Measurements from ENCODE around the gene ITPRID2. TPM values are rescaled to one million over a fixed set of nuclear protein-coding genes. Genes with fewer than 3 reads are reported as not detected.
A peak's percentile ranks its signal among the peaks of the same experiment; 100 is the strongest.

ITPRID2 gene
- total RNA-seq, 1 experiment from 2014 or later: 1,605 TPM

DNA sequence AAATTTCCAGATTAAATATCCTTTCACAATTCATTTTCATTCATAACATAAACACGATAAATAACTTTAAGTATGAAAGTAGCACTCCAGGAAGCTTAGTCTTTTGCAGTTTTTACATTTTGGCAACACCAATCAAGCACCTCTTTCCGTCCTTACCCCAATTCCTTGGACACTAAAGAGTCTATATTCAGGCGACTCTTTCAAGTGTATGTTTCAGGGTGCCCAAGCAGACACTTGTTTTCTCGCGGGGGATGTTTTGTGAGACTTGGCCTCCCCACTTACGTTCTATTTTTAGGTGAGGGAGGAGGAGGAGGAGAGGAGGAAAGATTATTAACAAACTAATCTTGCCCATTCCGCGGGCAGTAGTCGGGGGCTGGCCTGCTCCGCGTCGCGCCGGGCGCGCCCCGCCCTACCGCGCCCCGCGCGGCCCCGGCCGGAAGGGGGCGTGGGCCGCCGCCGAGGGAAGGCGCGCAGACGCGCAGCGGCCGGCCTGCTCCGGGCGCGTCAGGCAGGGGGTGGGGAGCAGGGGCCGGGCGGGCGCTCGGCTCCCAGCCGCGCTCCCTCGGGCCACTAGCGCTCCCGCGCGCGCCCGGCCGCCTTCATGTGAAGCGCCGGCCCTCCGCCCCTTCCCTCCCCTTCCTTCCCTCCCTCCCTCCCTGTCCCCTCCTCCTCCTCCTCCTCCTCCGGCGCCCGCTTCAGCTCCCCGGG, at the start of gene ITPRID2 (continued):
- TF ChIP-seq ZBTB33 (IDR thresholded peaks at IDR 0.05; ENCODE audit: extremely low read depth, insufficient replicate concordance, low read length) (no peak), FOSL1 (IDR thresholded peaks at IDR 0.05; ENCODE audit: low read depth) (peak; percentile 24)

DNA sequence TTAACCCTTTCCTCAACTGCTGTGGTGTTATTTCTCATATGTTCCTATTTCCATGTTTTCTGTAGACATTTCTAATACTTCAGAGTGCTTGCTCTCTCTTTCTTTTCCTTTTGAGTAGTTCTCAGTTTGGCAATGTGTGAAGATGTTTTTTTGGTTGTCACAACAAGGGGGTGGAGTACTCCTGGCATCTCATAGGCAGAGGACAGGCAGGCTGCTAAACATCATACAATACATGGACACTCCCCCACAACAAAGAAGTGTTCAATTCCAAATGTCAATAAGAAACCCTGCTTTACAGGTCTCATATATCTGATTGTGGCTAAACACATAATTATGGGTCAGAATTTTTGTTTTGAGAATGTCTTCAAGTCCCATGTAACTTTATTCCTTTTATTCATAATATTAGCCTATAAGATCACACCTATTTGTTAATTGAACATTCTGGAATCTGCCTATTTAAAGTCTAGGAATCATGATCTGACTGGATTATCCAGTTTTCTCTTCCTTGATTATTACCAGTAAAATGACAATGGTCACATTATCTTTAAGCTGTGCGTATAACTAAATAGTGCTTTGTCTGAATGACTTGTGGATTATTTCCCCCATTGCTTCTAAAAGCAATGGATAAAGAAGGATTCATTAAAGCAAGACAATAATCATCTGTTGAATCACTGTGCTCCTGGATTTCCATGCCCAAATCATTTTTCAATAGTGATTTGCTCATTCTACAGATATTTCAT, 46.8 kb upstream of the ITPRID2 start:
- H3K79me2 ChIP-seq (ENCODE audit: insufficient read depth, low read length): no peaks in the 10 kb centered on the region
- H4K20me1 ChIP-seq (ENCODE audit: insufficient read depth): no peaks in the 10 kb centered on the region
- ChIA-PET RAD21 (ENCODE audit: low non-redundant PET in 1 of 2, low total read pairs in 2 of 2, uncharacterized antibody in 2 of 2, unreplicated experiment in 2 of 2) (no interaction called here), CTCF (no interaction called here), POLR2A (interaction anchor here (1.1 kb wide), 1 partner anchor 10 kb away, joined by 3 read pairs; no protein-coding TSS in a partner anchor)
- peaks cover 6 to 46% of the 10 kb centered on the region in 2 experiments; a peak in 3 of 4 replicates for H3K4me1 ChIP-seq (ENCODE audit: control insufficient read depth in 1 of 2, insufficient read depth in 2 of 2, low read length in 2 of 2)
- H3K9me2 ChIP-seq (ENCODE audit: insufficient read depth): no peaks in the 10 kb centered on the region
- no peak overlapping the region for H3K4me3 ChIP-seq (replicated peaks in 1 of 2; ENCODE audit: low read depth in 1 of 2, low read length in 2 of 2)
- no TSS peak for BruUV-seq (replicated peaks)
- H3K4me2 ChIP-seq (ENCODE audit: low read length): no peak overlapping the region
- no peaks in the 10 kb centered on the region for H3K9me3 ChIP-seq (ENCODE audit: control insufficient read depth in 1 of 2, insufficient read depth in 1 of 2, low read depth in 1 of 2, low read length in 2 of 2)
- H2AFZ ChIP-seq (ENCODE audit: low read depth, low read length, poor library complexity, severe bottlenecking): peak overlapping the region; percentile 27
- no peak overlapping the region for H3K9ac ChIP-seq (ENCODE audit: low read length)
- no peak overlapping the region for H3K27ac ChIP-seq (ENCODE audit: low read depth, low read length)
- TF ChIP-seq, protein P1, sequence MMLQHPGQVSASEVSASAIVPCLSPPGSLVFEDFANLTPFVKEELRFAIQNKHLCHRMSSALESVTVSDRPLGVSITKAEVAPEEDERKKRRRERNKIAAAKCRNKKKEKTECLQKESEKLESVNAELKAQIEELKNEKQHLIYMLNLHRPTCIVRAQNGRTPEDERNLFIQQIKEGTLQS (IDR thresholded peaks at IDR 0.05): no peak
- 0 out of 2 replicates have a peak, but pooled peaks have one; percentile 13 for TF ChIP-seq SP1 (IDR thresholded peaks at IDR 0.05; ENCODE audit: low read depth)
- TF ChIP-seq EZH2phosphoT487 (IDR thresholded peaks at IDR 0.05; ENCODE audit: borderline replicate concordance): no peak
- TF ChIP-seq POLR2AphosphoS5 (IDR thresholded peaks at IDR 0.05; ENCODE audit: low read depth, low read length): no peak
- H3K27me3 ChIP-seq (ENCODE audit: insufficient read depth, low read length): no peaks in the 10 kb centered on the region
- ATAC-seq (no peak), DNase-seq (ENCODE audit: low read depth, low spot score) (no peak)
- intact Hi-C loops (cut with micrococcal nuclease): no loop called here
- H3K36me3 ChIP-seq (ENCODE audit: control insufficient read depth in 1 of 2, insufficient read depth in 2 of 2, low read length in 2 of 2): no peaks in the 10 kb centered on the region; a peak in 1 of 4 replicates
